Prostate gland (tissue), 2 donors: ENCODE results near the gene LIMCH1.

Source experiments
- POLR2A ChIP-seq: fragments of 450-650 bp; IDR thresholded peaks from one replicate; pipeline ENCODE4 v1.6.1; 2016; ENCODE audit warnings: antibody characterized with exemption, mild to moderate bottlenecking
- POLR2AphosphoS5 ChIP-seq: sonication (generic); formaldehyde crosslinking; IDR thresholded peaks from one replicate; pipeline ENCODE4 v1.6.1; 2017; ENCODE audit warnings: antibody characterized with exemption
- TF ChIP-seq, protein P1 (sequence below), 4 experiments: fragments of 200-600 bp in 2 of 4; fragments of 450-650 bp in 2 of 4; sonication (generic) in 2 of 4; IDR thresholded peaks; 1 replicate in 3 of 4; 2 replicates in 1 of 4; pipeline ENCODE4 v1.5.1; 2016 to 2019; ENCODE audit warnings: antibody characterized with exemption in 4 of 4, mild to moderate bottlenecking in 2 of 4, moderate library complexity in 2 of 4

DNA sequence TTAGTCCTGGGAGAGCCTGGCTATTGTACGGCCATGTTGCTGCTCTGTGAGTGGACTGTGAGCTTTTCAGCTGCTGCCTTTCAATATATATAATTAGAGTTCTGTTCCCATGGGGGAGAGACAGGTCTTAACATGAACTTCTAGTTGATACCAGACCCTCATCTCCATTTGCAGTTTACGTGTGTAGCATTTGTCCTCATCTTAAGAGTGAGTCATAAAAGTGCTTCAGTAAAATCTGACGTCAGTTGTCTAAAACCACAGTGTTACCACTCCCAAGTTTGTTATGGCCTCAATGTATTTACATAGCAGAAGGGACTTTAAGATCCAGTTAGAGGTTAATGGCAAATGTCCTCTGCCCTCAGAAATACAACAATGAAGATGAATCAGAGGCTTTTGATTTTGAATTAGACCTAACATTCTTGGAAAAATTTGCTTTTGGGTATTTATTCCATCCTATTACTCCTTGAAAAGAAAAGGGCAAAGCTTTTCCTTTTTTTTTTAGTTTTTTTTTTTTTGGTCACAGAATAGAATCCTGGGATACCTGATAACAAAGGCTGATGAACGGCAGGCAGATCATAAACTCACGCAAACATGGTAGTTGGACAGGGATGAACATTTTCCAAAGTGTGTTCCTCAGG lies 172.0 kb downstream of the LIMCH1 start:
- TF ChIP-seq, protein P1, sequence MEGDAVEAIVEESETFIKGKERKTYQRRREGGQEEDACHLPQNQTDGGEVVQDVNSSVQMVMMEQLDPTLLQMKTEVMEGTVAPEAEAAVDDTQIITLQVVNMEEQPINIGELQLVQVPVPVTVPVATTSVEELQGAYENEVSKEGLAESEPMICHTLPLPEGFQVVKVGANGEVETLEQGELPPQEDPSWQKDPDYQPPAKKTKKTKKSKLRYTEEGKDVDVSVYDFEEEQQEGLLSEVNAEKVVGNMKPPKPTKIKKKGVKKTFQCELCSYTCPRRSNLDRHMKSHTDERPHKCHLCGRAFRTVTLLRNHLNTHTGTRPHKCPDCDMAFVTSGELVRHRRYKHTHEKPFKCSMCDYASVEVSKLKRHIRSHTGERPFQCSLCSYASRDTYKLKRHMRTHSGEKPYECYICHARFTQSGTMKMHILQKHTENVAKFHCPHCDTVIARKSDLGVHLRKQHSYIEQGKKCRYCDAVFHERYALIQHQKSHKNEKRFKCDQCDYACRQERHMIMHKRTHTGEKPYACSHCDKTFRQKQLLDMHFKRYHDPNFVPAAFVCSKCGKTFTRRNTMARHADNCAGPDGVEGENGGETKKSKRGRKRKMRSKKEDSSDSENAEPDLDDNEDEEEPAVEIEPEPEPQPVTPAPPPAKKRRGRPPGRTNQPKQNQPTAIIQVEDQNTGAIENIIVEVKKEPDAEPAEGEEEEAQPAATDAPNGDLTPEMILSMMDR (IDR thresholded peaks at IDR 0.05): no peak
- no peak for TF ChIP-seq POLR2A
- TF ChIP-seq POLR2AphosphoS5: peak; percentile 22
